ENCODE results near the gene SLAIN1.

SLAIN1 gene

DNA sequence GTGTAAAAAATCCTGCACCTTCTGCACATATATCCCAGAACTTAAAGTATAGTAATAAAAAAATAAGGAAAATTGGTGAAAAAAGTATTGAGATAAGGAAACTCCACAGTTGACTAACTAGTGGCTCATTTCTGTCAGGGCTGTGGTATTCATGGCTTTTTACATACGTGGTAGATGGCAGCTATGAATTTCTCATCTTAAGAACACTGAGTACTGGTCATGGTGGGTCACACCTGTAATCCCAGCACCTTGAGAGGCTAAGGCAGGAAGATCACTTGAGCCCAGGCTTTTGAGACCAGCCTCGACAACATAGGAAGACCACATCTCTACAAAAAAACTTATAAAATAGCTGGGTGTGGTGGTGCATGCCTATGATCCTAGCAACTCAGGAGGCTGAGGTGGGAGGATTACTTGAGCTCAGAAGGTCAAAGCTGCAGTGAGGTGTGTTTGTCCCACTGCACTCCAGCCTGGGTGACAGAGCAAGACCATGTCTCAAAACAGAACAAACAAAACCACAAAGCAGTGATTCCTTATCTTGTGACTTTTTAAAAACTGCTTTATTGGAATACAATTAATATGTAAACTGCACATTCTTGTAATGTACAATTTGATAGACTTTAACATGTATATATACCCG is 16.8 kb downstream of the SLAIN1 start:
- DNase-seq (ENCODE audit: low read depth, low spot score): no peak

DNA sequence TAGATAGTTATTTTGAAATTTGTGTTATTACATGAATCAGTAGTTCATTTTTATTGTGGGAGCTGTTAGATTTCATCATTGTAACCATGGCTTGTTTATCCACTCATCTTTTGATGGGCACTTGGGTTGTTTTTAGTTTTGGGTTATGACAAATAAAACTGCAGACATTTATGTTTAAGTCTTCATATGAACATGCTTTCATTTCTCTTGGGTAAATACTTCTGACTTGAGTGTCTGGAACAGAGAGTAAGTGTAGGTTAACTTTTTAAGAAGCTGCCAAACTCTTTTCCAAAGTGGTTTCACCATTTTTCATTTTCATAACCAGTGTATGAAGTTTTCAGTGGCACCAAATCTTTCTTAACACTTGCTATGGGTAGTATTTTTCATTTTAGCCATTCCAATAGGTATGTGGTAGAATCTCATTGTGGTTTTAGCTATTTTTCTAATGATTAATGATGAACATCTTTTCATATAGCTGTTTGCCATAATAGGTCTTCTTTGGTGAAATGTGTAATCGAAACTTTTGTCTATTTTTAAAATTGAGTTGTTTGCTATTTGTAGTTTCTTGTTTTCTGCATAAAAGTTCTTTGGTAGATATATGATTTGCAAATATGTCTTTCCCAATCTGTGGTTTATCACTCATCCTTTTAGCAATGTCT is 17.9 kb downstream of the SLAIN1 start:
- DNase-seq (ENCODE audit: low read depth, low spot score): no peak

DNA sequence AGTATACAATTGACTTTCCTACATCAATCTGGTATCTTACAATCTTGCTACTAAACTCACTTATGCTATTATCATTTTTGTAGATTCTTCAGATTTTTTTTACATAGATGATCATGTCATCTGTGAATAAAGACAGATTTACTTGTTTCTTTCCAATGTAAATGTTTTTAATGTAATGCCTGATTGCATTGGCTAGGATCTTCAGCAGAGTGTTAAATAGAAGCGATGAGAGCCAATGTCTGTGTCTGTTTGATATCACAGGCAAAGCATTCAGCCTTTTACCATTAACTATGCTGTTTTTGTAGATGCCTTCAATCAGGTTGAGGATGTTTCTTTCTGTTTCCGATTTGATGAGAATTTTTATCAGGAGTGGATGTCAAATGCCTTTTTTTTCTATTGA is 19.2 kb downstream of the SLAIN1 start:
- DNase-seq (ENCODE audit: low read depth, low spot score): no peak

DNA sequence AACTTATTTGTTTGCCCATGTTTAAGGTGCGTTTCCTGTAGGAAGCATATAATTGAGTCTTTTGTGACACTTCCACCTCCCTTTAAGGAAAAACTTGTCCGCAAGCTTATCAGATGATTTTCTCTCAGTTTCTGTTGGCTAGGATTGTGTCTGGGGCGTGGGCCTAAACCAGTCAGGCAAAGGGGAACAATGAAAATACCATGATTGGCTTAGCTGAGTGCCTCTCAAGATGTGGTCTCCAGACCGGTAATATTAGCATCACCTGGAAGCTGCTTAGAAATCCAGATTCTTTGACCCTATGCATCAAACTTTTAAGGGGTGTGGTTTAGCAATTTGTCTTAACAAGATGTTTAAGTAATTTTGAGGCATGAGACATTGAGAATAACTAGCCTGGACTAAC is 20.0 kb downstream of the SLAIN1 start:
- DNase-seq (ENCODE audit: low read depth, low spot score): no peak

DNA sequence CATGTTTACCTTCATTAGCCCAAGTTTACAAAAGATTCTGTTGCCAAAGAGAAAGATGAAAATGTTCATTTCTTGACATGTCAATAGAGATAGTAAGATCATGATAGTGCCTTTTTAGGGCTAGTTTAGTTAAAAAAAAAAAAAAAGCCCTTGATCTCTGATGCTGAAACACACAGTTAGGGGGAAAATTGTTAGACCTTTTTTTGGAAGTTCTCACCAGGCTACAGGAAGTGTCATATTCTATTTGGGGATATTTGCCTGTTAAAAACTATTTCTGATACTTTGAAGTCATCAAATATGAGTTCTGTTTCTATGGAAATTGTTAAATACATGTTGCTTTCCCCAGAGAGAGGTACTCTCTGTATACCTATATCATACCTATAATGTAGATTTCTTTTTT is 21.6 kb downstream of the SLAIN1 start:
- DNase-seq (ENCODE audit: low read depth, low spot score): no peak

DNA sequence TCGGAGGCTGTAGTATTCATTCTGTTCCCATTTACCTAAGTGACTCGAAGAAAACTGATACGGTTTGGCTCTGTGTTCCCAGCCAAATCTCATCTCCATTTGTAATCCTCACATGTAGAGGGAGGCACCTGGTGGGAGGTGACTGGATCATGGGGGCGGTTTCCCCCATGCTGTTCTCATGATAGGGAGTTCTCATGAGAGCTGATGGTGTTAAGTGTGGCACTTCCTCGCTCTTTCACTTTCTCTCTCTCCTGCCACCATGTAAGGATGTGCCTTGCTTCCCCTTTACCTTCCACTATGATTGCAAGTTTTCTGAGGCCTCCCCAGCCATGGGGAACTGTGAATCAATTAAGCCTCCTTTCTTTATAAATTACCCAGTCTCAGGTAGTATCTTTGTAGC is 23.5 kb downstream of the SLAIN1 start:
- no peak for DNase-seq (ENCODE audit: low read depth, low spot score)

DNA sequence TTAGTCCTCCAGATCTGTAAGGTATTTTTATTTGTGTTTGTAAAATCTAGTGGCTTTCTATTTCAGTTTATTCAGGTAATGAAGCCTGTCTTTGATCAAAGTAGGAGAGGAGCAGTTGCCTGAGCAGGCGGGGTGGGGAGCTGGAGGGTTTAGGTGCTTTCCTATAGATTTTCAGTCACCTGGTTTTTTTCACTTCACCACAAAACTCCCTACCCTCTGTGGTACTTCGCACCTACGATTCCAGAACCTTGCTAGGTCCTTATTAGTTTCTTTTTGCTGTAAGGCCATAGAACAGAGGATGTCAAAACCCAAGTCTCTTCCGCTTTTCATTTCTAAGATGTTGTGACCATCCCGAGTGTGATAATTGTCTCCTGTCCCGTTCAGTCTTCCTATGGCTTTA is 26.6 kb downstream of the SLAIN1 start:
- no peak for DNase-seq (ENCODE audit: low read depth, low spot score)

DNA sequence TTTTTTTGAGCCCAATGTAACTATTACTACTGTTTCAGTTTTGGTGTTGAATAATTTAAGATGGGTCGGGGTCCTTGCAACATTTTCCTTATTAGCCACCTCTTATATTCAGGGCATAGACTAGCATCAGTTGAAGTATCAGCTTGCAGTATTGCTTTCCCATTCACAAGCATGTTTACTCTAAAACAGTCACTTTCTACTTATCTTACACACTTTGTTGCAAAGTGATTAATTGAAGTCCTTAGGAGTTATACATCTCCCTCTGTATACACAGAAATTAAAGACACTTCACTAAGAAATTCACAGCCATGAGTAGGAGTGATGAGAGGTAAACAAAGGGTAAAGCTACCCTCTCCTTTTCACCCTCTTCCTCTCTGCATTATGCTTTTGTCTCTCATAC is 27.6 kb downstream of the SLAIN1 start:
- DNase-seq (ENCODE audit: low read depth, low spot score): no peak

DNA sequence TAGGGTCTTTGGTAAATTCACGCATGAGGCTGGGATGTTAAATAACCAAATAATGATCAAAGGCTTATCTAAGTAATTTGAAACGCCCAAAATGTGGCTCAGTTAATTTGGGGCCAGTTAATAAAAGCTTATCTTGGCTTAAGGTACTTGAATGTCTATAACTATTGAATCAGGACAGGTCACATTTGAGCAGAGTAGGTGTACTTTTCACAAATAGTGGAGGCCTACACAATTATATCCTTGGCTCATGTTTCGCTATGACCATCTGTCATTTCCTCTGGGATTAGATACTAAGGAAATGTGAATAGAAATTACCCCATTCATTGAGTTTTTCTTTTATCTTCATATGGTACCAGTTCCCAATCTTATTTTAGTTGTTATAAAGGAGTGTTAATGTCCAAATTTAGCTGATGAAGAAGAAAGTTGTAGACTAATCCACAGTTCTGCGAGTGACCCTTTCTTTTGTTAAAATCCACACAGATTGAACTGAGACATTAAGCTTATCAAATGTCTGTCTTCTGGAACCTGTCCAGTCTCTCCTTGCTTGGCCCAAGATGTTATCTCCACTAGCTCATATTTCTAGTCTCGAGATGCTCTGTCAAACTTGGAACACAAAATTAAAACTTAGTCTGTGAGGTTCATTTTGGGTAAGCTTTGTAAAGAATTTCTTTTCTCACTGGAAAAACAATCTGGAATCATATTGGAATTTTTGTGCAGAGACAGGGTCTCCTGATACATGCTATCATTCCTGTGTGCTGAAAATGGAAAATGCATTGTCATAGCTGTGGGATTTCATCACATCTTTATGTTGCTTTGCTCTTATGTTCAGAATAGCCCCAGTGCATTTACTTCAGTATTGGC is 31.0 kb downstream of the SLAIN1 start:
- DNase-seq (ENCODE audit: low read depth, low spot score): no peak

DNA sequence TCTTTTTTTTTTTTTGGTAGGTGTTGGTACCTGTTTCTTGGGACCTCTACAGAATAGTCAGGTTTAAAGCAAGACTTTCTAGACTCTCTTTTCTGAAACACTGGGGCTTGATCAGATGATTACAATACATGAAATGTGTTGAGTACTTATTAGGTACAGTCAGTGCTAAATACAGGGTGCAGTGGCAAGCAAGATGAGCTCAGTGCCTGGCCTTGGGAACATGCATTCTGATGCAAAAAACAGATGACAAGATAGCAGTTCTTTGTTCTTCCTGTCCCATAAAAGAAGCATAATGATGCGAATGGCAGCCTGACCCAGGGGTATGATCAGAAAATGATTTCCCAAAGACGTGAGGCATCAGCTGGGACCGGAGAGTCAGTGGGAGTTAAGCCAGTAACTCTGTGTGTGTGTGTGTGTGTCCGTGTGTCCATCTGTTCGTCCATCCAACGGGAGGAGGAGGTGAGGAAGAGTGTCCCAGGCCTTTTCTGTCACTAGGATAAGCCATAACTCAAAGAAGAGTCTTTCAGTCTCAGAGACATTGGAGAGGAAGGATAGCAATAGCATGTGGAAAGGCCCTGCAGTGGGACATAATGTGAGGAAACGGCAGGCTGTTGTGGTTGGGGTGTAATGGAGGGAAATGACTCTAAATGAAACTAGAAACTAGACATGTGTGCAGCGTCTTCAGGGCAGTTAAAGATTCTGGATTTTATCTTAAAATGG is 32.2 kb downstream of the SLAIN1 start:
- DNase-seq (ENCODE audit: low read depth, low spot score): no peak

DNA sequence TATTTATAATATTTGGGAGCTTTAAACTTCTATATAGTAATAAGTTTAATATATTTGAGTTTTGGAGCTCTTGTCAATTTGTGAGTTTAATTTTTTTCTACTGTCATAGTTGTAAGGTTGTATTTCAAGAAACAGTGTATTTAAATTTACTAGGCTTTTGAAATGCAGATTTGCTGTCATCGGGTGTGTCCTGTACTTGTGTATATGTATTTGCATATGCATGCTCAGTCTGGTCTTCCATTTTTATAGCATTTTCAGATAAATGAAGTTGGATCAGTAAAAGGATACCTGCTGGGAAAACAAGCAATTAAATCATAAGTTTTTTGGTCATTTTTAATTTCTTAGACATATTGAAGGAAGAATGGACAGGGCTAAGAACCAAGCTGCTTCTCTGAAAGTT is 33.1 kb downstream of the SLAIN1 start:
- DNase-seq (ENCODE audit: low read depth, low spot score): no peak

DNA sequence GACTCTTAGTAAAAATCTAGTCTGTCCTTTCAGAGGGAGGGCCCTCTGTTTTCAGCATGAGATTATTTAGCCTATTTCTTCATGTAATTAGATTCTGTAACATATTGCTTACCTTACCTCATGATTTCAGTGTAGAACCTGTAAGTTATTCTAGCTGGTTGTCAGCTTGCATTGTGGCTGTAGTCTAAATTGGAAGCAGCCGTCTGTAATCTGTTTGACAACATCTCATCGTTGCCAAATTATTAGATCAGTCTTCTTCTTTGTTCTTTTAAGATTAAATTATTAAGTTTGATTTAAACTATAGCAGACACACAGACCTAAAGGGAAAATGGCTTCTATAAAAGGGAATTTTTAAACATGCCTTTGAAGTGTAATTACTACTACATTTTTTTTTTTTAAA is 34.8 kb downstream of the SLAIN1 start:
- DNase-seq (ENCODE audit: low read depth, low spot score): no peak

DNA sequence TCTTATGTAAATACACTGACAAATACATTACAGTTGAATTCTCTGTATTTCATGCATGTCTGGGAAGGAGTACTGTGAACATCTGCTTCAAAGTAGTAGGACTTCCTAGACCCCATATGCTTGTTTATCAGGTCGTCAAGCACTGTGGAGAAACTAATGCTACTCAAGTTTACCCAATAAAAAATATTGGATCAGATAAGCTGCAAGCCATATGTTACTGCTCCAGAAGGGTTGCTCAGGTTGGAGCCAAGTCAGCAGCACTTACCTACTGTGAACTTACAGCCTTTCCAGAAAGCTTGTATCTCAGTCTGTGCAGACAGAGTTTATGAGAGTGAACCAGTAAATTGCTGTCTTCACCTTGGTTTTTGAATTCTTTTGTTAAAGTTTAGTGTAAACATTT is 36.2 kb downstream of the SLAIN1 start:
- no peak for DNase-seq (ENCODE audit: low read depth, low spot score)

DNA sequence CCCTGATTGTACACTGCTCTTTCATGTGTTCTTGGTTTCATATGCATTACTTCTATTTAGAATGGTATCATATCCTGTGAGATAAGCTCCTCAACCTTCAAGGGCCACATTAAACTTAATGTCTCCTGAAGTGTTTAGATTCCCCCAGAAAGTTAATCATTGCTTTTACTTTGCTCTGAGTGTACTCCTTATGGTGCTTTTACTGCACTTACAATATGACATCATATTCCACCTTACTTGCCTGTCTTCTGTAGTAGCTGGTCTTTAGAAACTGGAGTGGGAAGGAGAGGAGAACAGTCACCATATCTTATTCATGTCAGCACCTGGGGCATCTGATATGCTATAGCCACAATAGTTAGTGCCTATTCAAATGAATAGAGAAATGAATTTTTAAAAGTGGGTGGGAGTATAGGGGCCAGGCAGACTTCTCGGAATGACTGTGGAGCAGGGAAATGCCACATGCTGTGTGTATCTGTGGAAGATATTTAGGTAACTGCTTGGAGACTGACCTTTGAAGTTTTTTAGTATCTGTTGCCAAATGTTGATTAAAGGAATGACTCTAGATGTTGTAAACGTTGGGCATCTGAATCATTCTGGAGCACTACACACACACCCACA is 40.2 kb downstream of the SLAIN1 start:
- DNase-seq (ENCODE audit: low read depth, low spot score): no peak

DNA sequence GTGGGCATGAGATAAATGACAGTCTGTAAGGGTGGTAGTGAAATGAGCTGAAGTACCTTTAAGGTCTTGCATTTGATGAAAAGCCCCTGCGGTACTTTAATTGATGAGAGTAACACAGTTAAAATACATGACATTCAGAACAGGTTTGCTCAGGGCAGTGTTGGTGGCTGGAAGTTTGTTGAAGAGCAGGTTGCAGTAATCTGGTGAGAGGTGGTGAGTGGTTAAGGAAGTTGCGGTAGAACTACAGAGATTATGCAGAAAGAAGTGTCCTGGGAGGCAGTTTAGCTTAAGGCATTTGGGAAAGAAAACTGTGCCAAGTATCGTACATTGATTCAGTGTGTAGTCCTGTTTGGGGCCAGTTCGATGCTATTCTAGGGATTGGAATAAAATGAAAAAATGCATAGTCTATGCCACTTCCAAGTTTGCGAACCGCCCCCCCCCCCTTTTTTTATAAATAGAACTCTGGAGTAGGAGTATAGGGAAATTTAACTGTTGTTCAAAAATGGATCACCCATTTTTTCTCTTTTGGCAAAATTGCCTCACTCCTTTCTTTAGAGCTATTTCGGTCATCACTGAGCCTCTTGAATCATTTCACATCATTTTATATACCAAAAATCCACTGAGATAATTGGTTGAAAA is 42.7 kb downstream of the SLAIN1 start:
- no peak for DNase-seq (ENCODE audit: low read depth, low spot score)

DNA sequence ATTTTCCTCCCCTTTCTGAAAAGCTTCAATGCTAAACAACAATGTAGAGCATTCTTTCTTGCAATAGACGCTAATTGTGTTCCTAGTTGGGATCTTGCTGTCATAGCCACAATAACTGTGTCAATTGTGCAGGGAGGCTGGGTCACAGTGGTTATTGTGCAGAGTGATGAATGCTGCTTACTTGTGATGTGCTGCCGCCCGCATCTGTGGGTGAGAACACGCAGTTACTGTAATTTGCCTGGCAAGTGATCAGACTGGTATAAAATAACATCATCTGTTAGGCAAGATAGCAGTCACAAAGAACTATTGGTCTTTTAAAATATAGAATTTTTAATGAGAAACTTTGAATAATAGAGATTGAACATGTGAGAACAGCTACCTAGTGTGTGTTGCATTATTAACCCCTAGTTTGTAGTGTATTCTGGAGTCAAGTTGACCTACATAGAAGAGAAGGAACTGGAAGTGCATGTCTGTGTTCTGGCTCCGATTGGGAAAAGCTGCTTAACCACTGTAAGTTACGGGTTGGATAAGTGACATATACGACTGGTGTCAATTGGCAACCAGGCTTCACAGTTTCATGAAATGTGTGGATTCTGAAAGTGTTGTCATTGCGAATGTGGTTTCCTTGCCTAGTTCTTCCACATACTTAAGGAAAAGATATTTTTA is 43.6 kb downstream of the SLAIN1 start:
- DNase-seq (ENCODE audit: low read depth, low spot score): peak; percentile 43

DNA sequence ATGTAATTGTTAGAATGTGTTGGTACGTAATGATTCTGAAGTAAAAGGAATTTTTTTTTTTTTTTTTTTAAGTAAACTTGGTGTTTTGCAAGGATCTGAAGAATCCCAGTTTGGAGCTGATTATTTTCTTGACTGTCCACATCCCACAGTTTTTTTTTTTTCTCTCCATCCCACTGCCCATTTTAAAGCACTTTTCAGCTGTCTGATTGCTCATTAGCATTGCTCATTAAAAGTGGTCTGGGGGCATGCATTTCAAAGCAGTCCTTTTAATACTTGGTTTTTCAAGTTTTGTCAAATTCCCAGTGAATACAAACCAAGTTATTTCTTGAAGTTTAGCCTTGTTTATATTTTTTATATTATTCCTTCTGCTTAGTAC is 44.1 kb downstream of the SLAIN1 start:
- no peak for DNase-seq (ENCODE audit: low read depth, low spot score)

DNA sequence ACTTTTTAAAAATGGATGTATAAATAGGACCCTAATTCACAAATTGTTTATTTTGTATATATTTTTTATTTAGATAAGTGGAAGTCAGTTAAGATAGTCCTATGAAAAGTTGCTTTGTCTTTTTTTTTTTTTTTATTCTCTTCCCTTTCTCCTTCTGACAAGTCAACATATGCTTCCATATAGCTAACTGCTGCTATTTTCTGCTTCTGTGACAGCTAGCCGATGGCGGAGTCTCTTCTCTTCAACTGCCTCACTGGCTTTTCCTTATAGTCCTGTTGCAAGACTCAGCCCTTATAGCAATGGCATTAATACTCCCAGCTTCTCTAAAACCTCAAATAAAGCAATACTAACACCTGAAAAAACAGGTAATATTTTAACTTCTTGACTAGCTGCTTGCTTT is 45.3 kb downstream of the SLAIN1 start:
- DNase-seq (ENCODE audit: low read depth, low spot score): no peak

DNA sequence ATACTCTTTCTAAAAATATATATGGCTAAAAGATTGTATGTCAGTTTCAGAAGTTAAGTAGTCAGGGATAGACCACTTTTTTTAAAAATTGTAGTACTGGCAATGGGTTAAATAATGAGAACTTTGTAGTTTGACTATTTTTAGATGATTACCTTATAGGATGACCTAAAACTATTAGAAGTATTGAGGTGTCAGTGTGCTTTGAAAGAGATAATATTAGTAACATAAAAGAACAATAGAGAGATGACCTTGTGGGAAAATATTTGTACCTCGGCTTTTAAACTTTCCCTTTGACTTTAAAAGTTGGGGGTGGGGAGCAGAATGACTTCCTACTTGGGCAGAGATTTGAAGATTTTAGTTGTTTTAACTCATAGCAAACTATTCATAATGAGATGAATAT is 48.3 kb downstream of the SLAIN1 start:
- no peak for DNase-seq (ENCODE audit: low read depth, low spot score)

DNA sequence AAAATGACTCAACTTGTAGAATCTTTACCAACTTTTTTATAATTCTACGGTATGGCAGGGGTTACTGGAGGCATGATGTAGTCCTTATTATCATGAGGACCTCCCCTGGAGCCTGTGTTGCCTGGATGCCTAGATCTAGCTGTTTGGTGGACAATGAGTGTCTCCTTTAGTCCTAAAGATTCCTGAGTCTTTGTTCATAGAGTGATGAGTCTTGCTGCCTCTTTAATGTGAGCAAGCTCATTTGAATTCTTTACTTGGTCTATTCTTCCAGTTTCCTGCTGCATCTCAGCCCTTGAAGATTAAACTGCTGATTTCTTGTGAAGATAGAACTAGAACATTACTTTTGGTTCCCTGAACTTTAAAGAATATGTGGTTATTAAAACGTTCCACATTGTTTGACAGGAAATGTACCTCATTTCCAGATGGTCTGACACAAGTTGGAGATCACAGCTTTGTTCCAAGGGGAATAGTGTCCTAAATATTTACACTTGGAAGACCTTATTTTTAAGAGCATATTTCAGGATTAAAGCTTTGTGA is 51.9 kb downstream of the SLAIN1 start:
- DNase-seq (ENCODE audit: low read depth, low spot score): peak; percentile 19

Data from astrocyte of the hippocampus (primary cell).